HepG2 (cell line): ENCODE measurements around the gene SLC22A7. TPM values are rescaled to one million over a fixed set of nuclear protein-coding genes. Genes with fewer than 3 reads are reported as not detected.
A peak's percentile ranks its signal among the peaks of the same experiment; 100 is the strongest.

ENCODE experiments used
- ATAC-seq: fragments of 200-7000 bp; cut with Tn5 transposase; 3 replicates; pipeline ENCODE4 v1.9.1; 2020; ENCODE audit warnings: mild to moderate bottlenecking, moderate library complexity
- BruUV-seq: library from RNA; stranded (reverse); fragments of 400-500 nt; replicated peaks from 2 replicates; lab custom pipeline; 2021; lab: Mats Ljungman, UMichigan
- CTCF ChIA-PET: fragments of 300-600 bp; formaldehyde crosslinking; extraction: SDS; loops from one replicate; lab custom pipeline; 2021; ENCODE audit warnings: low total read pairs, inconsistent platforms, low intra/inter-chr PET ratio; lab: Yijun Ruan, JAX
- POLR2A ChIA-PET: fragments of 350-600 bp; sonication (Branson Sonifier 250); formaldehyde crosslinking; loops from one replicate; lab custom pipeline; 2020; ENCODE audit warnings: antibody characterized with exemption, inconsistent platforms; lab: Yijun Ruan, JAX
- DNase-seq: peaks from one replicate; pipeline ENCODE4 v3.0.0-alpha.2; 2015; ENCODE audit warnings: low spot score
- FAIRE-seq: peaks from 3 replicates; lab custom pipeline; 2011; peaks lifted over from hg19 to GRCh38; lab: Jason Lieb, UNC
- H2AFZ ChIP-seq: one replicate; pipeline ENCODE4 v1.6.1; 2011; ENCODE audit warnings: low read length, inconsistent platforms
- H3K27ac ChIP-seq: fragments of 300-600 bp; 3 replicates; pipeline ENCODE4 v1.8.0; 2011; ENCODE audit warnings: mixed run types, mild to moderate bottlenecking, mixed read lengths, low read length, inconsistent platforms; ENCODE audit not compliant: insufficient read depth; ENCODE audit errors: extremely low read length
- H3K27me3 ChIP-seq, 2 experiments: fragments of 200-600 bp in 1 of 2; 2 replicates in 1 of 2; 3 replicates in 1 of 2; pipeline versions ENCODE4 v1.6.0 to v1.8.0; 2011; ENCODE audit warnings: low read length in 2 of 2, mild to moderate bottlenecking in 2 of 2, moderate library complexity in 2 of 2, inconsistent platforms in 1 of 2; ENCODE audit not compliant: insufficient read depth in 2 of 2, control insufficient read depth in 1 of 2
- H3K36me3 ChIP-seq, 2 experiments: fragments of 200-600 bp in 1 of 2; replicated peaks in 1 of 2; 2 replicates in 1 of 2; 3 replicates in 1 of 2; pipeline versions ENCODE4 v1.5.1 to v1.8.0; 2011; ENCODE audit warnings: low read length in 2 of 2, inconsistent platforms in 1 of 2; ENCODE audit not compliant: insufficient read depth in 2 of 2, control insufficient read depth in 1 of 2
- H3K4me1 ChIP-seq: 2 replicates; pipeline ENCODE4 v1.5.1; 2012; ENCODE audit warnings: low read length, inconsistent platforms; ENCODE audit not compliant: insufficient read depth
- H3K4me2 ChIP-seq: 2 replicates; pipeline ENCODE4 v1.6.0; 2011; ENCODE audit warnings: low read depth, low read length, inconsistent platforms
- H3K4me3 ChIP-seq, 3 experiments: fragments of 200-600 bp in 1 of 3; sonication (generic), shearing (Covaris generic) in 1 of 3; replicated peaks in 1 of 3; 2 replicates each; pipeline ENCODE4 v1.5.1; 2011 to 2016; ENCODE audit warnings: low read length in 3 of 3, inconsistent platforms in 2 of 3, low read depth in 2 of 3, mild to moderate bottlenecking in 2 of 3, control low read depth in 1 of 3, mixed read lengths in 1 of 3; ENCODE audit not compliant: insufficient read depth in 1 of 3
- H3K79me2 ChIP-seq: one replicate; pipeline ENCODE4 v1.6.1; 2011; ENCODE audit warnings: low read length, inconsistent platforms; ENCODE audit not compliant: insufficient read depth
- H3K9ac ChIP-seq: 2 replicates; pipeline ENCODE4 v1.6.0; 2011; ENCODE audit warnings: mild to moderate bottlenecking, low read depth, low read length, inconsistent platforms; ENCODE audit not compliant: insufficient read depth
- H3K9me3 ChIP-seq: 2 replicates; pipeline ENCODE4 v1.5.1; 2012; ENCODE audit warnings: mild to moderate bottlenecking, low read length
- H4K20me1 ChIP-seq: 2 replicates; pipeline ENCODE4 v1.6.0; 2011; ENCODE audit warnings: inconsistent platforms, mild to moderate bottlenecking, low read length, moderate library complexity; ENCODE audit not compliant: insufficient read depth
- CREB1 ChIP-seq, 2 experiments: fragments of 450-650 bp in 1 of 2; IDR thresholded peaks; 2 replicates each; pipeline ENCODE4 v1.6.1; 2016 to 2017; ENCODE audit warnings: control low read depth in 1 of 2, mild to moderate bottlenecking in 1 of 2, missing compliant biosample characterization in 1 of 2, missing genetic modification characterization in 1 of 2
- ELF1 ChIP-seq: sonication (generic); formaldehyde crosslinking; IDR thresholded peaks from 2 replicates; pipeline ENCODE4 v1.4.0; 2020; ENCODE audit warnings: missing genetic modification reagents
- HOXA9 ChIP-seq: sonication (generic); formaldehyde crosslinking; IDR thresholded peaks from 2 replicates; pipeline ENCODE4 v1.8.1; 2022; ENCODE audit warnings: missing genetic modification reagents, mild to moderate bottlenecking, moderate library complexity, borderline replicate concordance
- MAFG ChIP-seq: sonication (generic); formaldehyde crosslinking; IDR thresholded peaks from 2 replicates; pipeline ENCODE4 v1.5.1; 2020; ENCODE audit warnings: mild to moderate bottlenecking, missing genetic modification reagents
- MED8 ChIP-seq: sonication (generic); formaldehyde crosslinking; IDR thresholded peaks from 2 replicates; pipeline ENCODE4 v1.8.1; 2023; ENCODE audit warnings: mild to moderate bottlenecking, missing genetic modification reagents; ENCODE audit not compliant: insufficient replicate concordance
- NFE2L2 ChIP-seq: fragments of 150-350 bp; IDR thresholded peaks from 2 replicates; pipeline ENCODE4 v1.6.1; 2014; ENCODE audit warnings: low read length
- NR2F6 ChIP-seq, 2 experiments: IDR thresholded peaks; 2 replicates each; pipeline ENCODE4 v1.6.1; 2016; ENCODE audit warnings: antibody characterized with exemption in 1 of 2, mild to moderate bottlenecking in 1 of 2
- PTBP1 ChIP-seq: fragments of 200-400 bp; formaldehyde crosslinking; IDR thresholded peaks from 2 replicates; pipeline ENCODE4 v1.6.1; 2018; ENCODE audit warnings: low read length, low read depth; ENCODE audit not compliant: poor library complexity, severe bottlenecking
- REPIN1 ChIP-seq: sonication (generic); formaldehyde crosslinking; IDR thresholded peaks from 2 replicates; pipeline ENCODE4 v1.8.0; 2022; ENCODE audit warnings: missing genetic modification reagents, low read depth, mild to moderate bottlenecking, borderline replicate concordance
- SP4 ChIP-seq: sonication (generic); formaldehyde crosslinking; IDR thresholded peaks from 2 replicates; pipeline ENCODE4 v1.8.1; 2023; ENCODE audit warnings: mild to moderate bottlenecking, missing genetic modification reagents
- TARDBP ChIP-seq: sonication (generic); formaldehyde crosslinking; IDR thresholded peaks from 2 replicates; pipeline ENCODE4 v1.8.0; 2022; ENCODE audit warnings: mild to moderate bottlenecking, missing genetic modification reagents
- ZBTB38 ChIP-seq: sonication (generic); formaldehyde crosslinking; IDR thresholded peaks from 2 replicates; pipeline ENCODE4 v1.5.1; 2020; ENCODE audit warnings: mild to moderate bottlenecking, missing genetic modification reagents
- ZNF598 ChIP-seq: sonication (generic); formaldehyde crosslinking; IDR thresholded peaks from 2 replicates; pipeline ENCODE4 v1.5.1; 2020; ENCODE audit warnings: mild to moderate bottlenecking, missing genetic modification reagents, borderline replicate concordance
- ZNF883 ChIP-seq: sonication (generic); formaldehyde crosslinking; IDR thresholded peaks from 2 replicates; pipeline ENCODE4 v1.5.1; 2020; ENCODE audit warnings: mild to moderate bottlenecking, missing genetic modification reagents; ENCODE audit errors: not compliant biosample characterization
- WGBS: methylation state at CpG from one replicate; pipeline ENCODE4 v1.1.6; 2017; ENCODE audit warnings: low lambda C conversion rate; 5-methylcytosine and 5-hydroxymethylcytosine counted together
- in situ Hi-C: cut with HindIII; loops from 2 replicates; pipeline ENCODE4 v1.10.0; 2017; ENCODE audit warnings: low pct_unique_long_range_greater_than_20kb; ENCODE audit not compliant: extremely low pct_ligation_motif_present
- intact Hi-C: fragments of 100-400 bp; cut with micrococcal nuclease; formaldehyde crosslinking; loops from one replicate; pipeline ENCODE4 v1.10.0; 2022; ENCODE audit not compliant: unreplicated experiment
- polyA plus RNA-seq, 8 experiments: library from polyadenylated mRNA; depleted of rRNA in 3 of 8; stranded (reverse) in 7 of 8; unstranded in 1 of 8; fragments of >200 nt; fragmentation: Illumina TruSeq in 4 of 8; extraction: Trizol in 4 of 8; gene quantifications; 2 replicates each; pipeline versions ENCODE4 v1.2.1 to v1.2.3, GENCODE V29; 2011 to 2016; ENCODE audit warnings: low read depth in 4 of 8, missing spikeins in 1 of 8, mixed read lengths in 1 of 8; ENCODE audit not compliant: insufficient read depth in 1 of 8
- total RNA-seq, 5 experiments: library from RNA; depleted of rRNA; stranded (reverse); fragments of >200 nt; fragmentation: Illumina TruSeq; extraction: Trizol; gene quantifications; 2 replicates each; pipeline ENCODE4 v1.2.3, GENCODE V29; 2016; ENCODE audit warnings: low read depth in 1 of 5
- TF ChIP-seq, protein P1 (sequence below): sonication (generic); formaldehyde crosslinking; IDR thresholded peaks from 2 replicates; pipeline ENCODE4 v1.4.0; 2020; ENCODE audit warnings: mild to moderate bottlenecking, low read depth, missing genetic modification reagents

The SLC22A7 gene
- total and polyA plus RNA-seq, 2 of the 13 experiments (the other 11 are each of a cell fraction or from before 2014, with no cell fraction given): 5.3 to 22.6 TPM

DNA sequence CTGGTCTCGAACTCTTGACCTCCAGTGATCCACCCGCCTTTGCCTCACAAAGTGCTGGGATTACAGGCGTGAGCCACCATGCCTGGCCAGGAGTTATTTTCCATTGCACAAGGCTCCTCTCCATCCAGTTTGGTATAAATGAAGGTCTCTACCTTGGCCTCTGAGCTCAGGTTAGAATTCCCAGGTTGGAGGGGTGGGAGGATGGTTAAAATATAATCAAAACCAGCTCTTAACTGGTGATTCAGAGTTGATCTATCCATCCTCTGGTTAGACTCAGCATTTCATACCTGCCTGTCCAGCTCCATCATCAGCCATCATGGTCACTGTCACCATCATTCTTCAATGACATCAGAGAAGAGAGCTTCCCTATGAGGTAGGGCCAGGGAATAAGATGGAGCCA, 2.6 kb upstream of the SLC22A7 start:
- ChIA-PET POLR2A (interaction anchor here (3.8 to 5.2 kb wide), 2 partner anchors 12 to 17 kb away, joined by 28 to 67 read pairs; partner anchors contain the start of gene CRIP3), CTCF (no interaction called here)
- Histone ChIP-seq H2AFZ (no peak overlapping the region), H3K4me1 (peaks cover 96% of the 10 kb centered on the region), H3K36me3 (no peaks in the 10 kb centered on the region), H3K9ac (no peak overlapping the region), H4K20me1 (no peaks in the 10 kb centered on the region), H3K79me2 (no peaks in the 10 kb centered on the region), H3K27me3 (no peaks in the 10 kb centered on the region), H3K4me2 (no peak overlapping the region), H3K9me3 (no peaks in the 10 kb centered on the region), H3K4me3 (no peak overlapping the region), H3K27ac (no peak overlapping the region)
- in situ Hi-C loops: no loop called here
- WGBS: 93% methylated on average over 3 of the region's 3 CpGs
- no TSS peak for BruUV-seq
- no peak for ATAC-seq
- DNase-seq: no peak
- TF ChIP-seq, protein P1, sequence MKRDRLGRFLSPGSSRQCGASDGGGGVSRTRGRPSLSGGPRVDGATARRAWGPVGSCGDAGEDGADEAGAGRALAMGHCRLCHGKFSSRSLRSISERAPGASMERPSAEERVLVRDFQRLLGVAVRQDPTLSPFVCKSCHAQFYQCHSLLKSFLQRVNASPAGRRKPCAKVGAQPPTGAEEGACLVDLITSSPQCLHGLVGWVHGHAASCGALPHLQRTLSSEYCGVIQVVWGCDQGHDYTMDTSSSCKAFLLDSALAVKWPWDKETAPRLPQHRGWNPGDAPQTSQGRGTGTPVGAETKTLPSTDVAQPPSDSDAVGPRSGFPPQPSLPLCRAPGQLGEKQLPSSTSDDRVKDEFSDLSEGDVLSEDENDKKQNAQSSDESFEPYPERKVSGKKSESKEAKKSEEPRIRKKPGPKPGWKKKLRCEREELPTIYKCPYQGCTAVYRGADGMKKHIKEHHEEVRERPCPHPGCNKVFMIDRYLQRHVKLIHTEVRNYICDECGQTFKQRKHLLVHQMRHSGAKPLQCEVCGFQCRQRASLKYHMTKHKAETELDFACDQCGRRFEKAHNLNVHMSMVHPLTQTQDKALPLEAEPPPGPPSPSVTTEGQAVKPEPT (CRISPR knock-in tag): no peak
- peak; percentile 23 for TF ChIP-seq MED8 (CRISPR knock-in tag)
- TF ChIP-seq CREB1 (IDR thresholded peaks at IDR 0.05): 0 out of 2 replicates have a peak, but pooled peaks have one; percentile 24
- TF ChIP-seq CREB1 (CRISPR knock-in tag; IDR thresholded peaks at IDR 0.05): no peak
- intact Hi-C loops: no loop called here
- no peak for FAIRE-seq

DNA sequence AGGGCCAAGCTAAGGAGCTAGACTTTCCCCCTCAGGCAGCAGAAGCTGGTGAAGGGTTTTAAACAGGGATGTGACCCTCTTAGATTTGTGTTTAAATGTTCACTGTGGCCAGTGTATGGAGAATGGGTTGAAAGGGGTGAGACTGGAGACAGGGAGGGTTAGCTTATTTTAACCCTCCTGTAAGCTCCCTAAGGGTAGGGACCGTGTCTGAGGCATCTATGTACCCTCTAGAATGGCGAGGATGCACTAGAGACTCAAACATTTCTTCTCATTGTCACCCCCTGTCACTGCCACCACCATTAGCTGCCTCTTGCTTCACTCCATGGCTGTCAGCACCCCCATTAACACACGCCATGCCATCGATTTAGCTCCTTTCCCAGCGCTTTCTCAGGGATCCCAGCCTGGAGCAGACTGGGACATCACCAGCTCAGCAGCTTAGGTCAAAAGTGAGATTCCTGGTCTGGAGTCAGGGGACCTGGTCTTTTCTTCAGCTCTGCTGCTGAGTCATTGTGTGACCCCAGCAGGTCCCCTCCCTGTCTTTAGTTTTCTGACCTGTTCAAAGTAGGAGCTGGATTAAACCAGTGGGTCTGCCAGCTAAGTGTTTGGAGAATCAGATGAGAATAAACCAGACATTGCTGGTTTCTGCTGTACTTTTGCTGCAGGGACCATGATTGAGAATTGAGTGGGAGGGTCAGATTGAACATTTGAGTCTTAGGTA, 1.1 kb upstream of the SLC22A7 start:
- Histone ChIP-seq H3K9ac (peak overlapping the region; percentile 53; the same call in 1 of the 2 replicates), H3K27ac (peak overlapping the region; percentile 70), H3K4me3 (peak overlapping the region in 1 of 3 experiments; percentile 61; a peak in 1 of 6 replicates), H3K4me1 (peaks cover 81% of the 10 kb centered on the region), H3K9me3 (no peaks in the 10 kb centered on the region), H4K20me1 (no peaks in the 10 kb centered on the region), H2AFZ (no peak overlapping the region), H3K79me2 (no peaks in the 10 kb centered on the region), H3K27me3 (no peaks in the 10 kb centered on the region), H3K4me2 (peak overlapping the region; percentile 71), H3K36me3 (no peaks in the 10 kb centered on the region; a peak in 1 of 5 replicates)
- in situ Hi-C loops: no loop called here
- intact Hi-C loops: no loop called here
- no TSS peak for BruUV-seq
- 95% methylated on average over 5 of the region's 5 CpGs for WGBS
- DNase-seq: no peak
- CTCF ChIA-PET: no interaction called here
- POLR2A ChIA-PET: interaction anchor here (1.1 to 5.2 kb wide), 10 partner anchors 9 to 73 kb away, joined by 3 to 67 read pairs (median 8); partner anchors contain the start of genes CRIP3, DNPH1 and ZNF318
- peak; percentile 11; the same call in 2 of the 3 replicates for ATAC-seq
- no peak for FAIRE-seq
- TF ChIP-seq ZBTB38 (CRISPR knock-in tag) (peak; percentile 61; the same call in 1 of the 2 replicates), ZNF598 (CRISPR knock-in tag) (0 out of 2 replicates have a peak, but pooled peaks have one; percentile 25), MAFG (CRISPR knock-in tag) (peak; percentile 36; the same call in 1 of the 2 replicates), PTBP1 (no peak), NR2F6 (IDR thresholded peaks at IDR 0.05) (no peak), NR2F6 (CRISPR knock-in tag; IDR thresholded peaks at IDR 0.05) (0 out of 2 replicates have a peak, but pooled peaks have one; percentile 18), SP4 (CRISPR knock-in tag) (peak; percentile 52; the same call in 1 of the 2 replicates), REPIN1 (CRISPR knock-in tag) (no peak), HOXA9 (CRISPR knock-in tag) (no peak), ELF1 (CRISPR knock-in tag) (no peak), ZNF883 (CRISPR knock-in tag) (peak; percentile 66), NFE2L2 (peak; percentile 89), TARDBP (no peak)
